HG03064 (cell line): ENCODE results near the gene RAB11FIP5.

Experiments
- ATAC-seq: cut with Tn5 transposase; IDR thresholded peaks from one replicate; pipeline ENCODE4 v1.9.1; 2021; ENCODE audit warnings: low read depth; ENCODE audit not compliant: unreplicated experiment

Gene RAB11FIP5

GRCh38 chr2:73034661-73035375 is 77.9 kb downstream of the RAB11FIP5 start:
- ATAC-seq: no peak

- no peak for ATAC-seq
These were observed 78.9 kb downstream of the RAB11FIP5 start for GRCh38 chr2:73033766-73034381.

DNA sequence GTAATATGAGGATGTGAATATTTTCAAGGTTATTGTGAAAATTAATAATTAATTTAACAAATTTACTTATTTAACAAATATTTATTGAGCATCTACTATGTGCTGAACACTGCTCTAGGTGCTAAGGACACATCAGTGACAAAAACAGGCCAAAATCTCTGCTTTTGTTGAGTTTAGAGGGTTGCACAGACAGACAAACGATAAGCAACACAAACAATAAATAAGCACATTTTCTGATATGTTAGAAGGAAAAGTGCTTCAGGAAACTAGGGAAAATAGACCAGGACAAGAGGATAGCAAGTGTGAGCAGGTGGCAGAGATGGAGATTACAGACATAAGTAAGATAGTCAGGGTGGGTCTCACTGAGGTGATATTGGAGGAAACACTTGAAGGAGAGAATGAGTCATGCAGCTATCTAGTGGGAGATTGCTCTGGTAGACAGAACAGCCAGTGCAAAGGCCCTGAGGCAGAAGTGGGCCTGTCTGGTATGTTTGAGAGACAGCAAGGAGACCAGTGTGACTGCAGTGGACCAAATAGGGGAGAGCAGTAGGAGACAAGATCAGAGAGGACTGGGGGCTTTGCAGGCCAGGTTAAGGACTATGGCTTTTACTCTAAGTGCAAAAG is 79.5 kb downstream of the RAB11FIP5 start:
- no peak for ATAC-seq

GRCh38 chr2:73032702-73033097 is 80.0 kb downstream of the RAB11FIP5 start:
- ATAC-seq: no peak

DNA sequence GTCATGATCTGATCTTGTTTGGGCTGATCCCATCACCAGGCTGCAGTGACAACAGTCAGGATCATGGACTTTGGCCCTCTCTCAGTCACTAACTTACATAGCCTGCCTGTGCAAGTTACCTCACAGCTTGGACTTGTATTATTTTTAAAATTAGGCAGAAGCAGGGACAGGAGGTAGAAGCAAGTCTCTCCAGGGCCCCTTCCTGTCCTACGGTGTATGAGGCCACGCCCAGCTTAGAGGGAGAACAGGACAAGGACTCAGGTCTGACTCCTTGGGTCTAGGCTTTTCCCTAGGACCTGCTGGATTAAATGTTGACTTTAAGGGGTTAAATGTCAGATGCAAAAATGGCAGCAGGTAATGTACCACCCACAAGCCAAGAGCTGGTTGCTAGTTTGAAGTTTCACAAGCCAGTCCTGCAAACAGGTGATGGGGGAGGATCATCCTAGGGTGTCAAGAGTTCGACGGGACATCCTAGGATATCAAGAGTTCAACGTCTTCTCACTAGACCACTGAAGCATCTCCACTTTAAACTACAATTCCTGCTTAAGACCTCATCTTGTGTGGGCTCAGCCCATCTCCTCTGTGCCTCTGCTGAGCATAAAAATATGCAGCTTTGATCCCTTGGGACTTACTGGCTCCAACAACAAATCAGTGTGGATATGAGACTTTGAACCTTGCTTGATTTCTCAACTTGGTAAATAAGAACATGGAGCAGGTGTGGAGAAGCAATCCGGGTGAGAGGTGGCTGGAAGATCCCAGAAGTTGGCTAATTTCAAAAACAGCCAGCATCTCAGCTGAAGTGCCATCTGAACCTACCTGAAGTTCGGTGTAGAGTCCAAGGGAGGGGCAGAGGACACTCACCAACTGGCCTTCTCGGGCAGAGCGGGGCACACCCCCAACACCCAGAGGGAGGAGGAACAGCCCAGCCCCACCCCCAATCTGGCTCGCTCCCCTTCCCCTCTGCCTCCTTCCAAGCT is 80.7 kb downstream of the RAB11FIP5 start:
- no peak for ATAC-seq

GRCh38 chr2:73031095-73031678 is 81.6 kb downstream of the RAB11FIP5 start:
- ATAC-seq: no peak

GRCh38 chr2:73028841-73029240 is 83.9 kb downstream of the RAB11FIP5 start:
- ATAC-seq: no peak

- ATAC-seq: no peak
These were observed 85.4 kb downstream of the RAB11FIP5 start for GRCh38 chr2:73027340-73027739.

- no peak for ATAC-seq
These were observed 89.3 kb downstream of the RAB11FIP5 start for GRCh38 chr2:73023497-73023896.
